HUES64 (cell line): ENCODE results near the gene OR5M8.

Experiments used
- H3K27ac ChIP-seq: 2 replicates; pipeline ENCODE4 v1.7.0; 2013; ENCODE audit warnings: low read depth, low read length, inconsistent platforms
- H3K27me3 ChIP-seq: 2 replicates; pipeline ENCODE4 v1.6.1; 2013; ENCODE audit warnings: mild to moderate bottlenecking, low read length; ENCODE audit not compliant: insufficient read depth
- H3K36me3 ChIP-seq: 2 replicates; pipeline ENCODE4 v1.6.1; 2013; ENCODE audit warnings: mild to moderate bottlenecking, low read length; ENCODE audit not compliant: insufficient read depth
- H3K4me1 ChIP-seq: 2 replicates; pipeline ENCODE4 v1.6.1; 2013; ENCODE audit warnings: mild to moderate bottlenecking, low read length, moderate library complexity; ENCODE audit not compliant: insufficient read depth
- H3K4me3 ChIP-seq: 2 replicates; pipeline ENCODE4 v1.5.1; 2013; ENCODE audit warnings: mild to moderate bottlenecking, low read length, moderate library complexity
- H3K9ac ChIP-seq: 2 replicates; pipeline ENCODE4 v1.6.1; 2013; ENCODE audit warnings: mild to moderate bottlenecking, low read depth, low read length
- H3K9me3 ChIP-seq: 2 replicates; pipeline ENCODE4 v1.6.1; 2013; ENCODE audit warnings: low read depth, low read length; ENCODE audit not compliant: insufficient read depth
- WGBS: fragments of 150-250, 120-280 bp; methylation state at CpG from one replicate; pipeline ENCODE4 v1.1.7; 2013; ENCODE audit warnings: missing lambda C conversion rate; 5-methylcytosine and 5-hydroxymethylcytosine counted together

Gene OR5M8

GRCh38 chr11:56457076-56457475, 34.1 kb downstream of the OR5M8 start:
- H3K36me3 ChIP-seq: no peaks in the 10 kb centered on the region
- 100% methylated on average over 1 of the region's 1 CpG for WGBS
- H3K9ac ChIP-seq: no peak overlapping the region
- H3K4me3 ChIP-seq: no peak overlapping the region
- H3K27me3 ChIP-seq: no peaks in the 10 kb centered on the region
- peaks cover 7% of the 10 kb centered on the region; the same call in 1 of the 2 replicates for H3K9me3 ChIP-seq
- no peak overlapping the region for H3K27ac ChIP-seq
- H3K4me1 ChIP-seq: no peaks in the 10 kb centered on the region

GRCh38 chr11:56453521-56453920, 37.6 kb downstream of the OR5M8 start:
- 92% methylated on average over 4 of the region's 4 CpGs for WGBS
- no peak overlapping the region for H3K4me3 ChIP-seq
- H3K36me3 ChIP-seq: no peaks in the 10 kb centered on the region
- H3K27me3 ChIP-seq: no peaks in the 10 kb centered on the region
- no peaks in the 10 kb centered on the region for H3K9me3 ChIP-seq
- H3K27ac ChIP-seq: no peak overlapping the region
- H3K4me1 ChIP-seq: no peaks in the 10 kb centered on the region
- no peak overlapping the region for H3K9ac ChIP-seq
